Natural killer cell treated with Interleukin-12 subunit alpha and Interleukin-12 subunit beta and Interleukin-15 and Interleukin-18, amount 100 ng/mL, for 72 hours (primary cell): ENCODE results near the gene SUN1. TPM values are rescaled to one million over a fixed set of nuclear protein-coding genes. Genes with fewer than 3 reads are reported as not detected.

ENCODE experiments used
- ATAC-seq, 2 donors: fragments of 150-1000 bp; cut with Tn5 transposase in 1 of 2; sonication (Bioruptor Pico), chemical (Tn5 transposase) in 1 of 2; 2 replicates each; pipeline ENCODE4 v1.10.0; 2021
- DNase-seq: peaks from one replicate; pipeline ENCODE4 v3.0.0; 2022; ENCODE audit warnings: low spot score
- H3K27ac Mint-ChIP-seq, 2 donors: 1 replicate in 1 of 2; 2 replicates in 1 of 2; pipeline ENCODE4 v1.8.0; 2022; ENCODE audit warnings: mixed read lengths in 2 of 2, mild to moderate bottlenecking in 1 of 2, moderate library complexity in 1 of 2
- H3K27me3 Mint-ChIP-seq, 2 donors: 1 replicate in 1 of 2; 2 replicates in 1 of 2; pipeline ENCODE4 v1.8.0; 2022; ENCODE audit warnings: mixed read lengths in 2 of 2
- H3K36me3 Mint-ChIP-seq: one replicate; pipeline ENCODE4 v1.8.0; 2022; ENCODE audit warnings: mixed read lengths
- H3K4me1 Mint-ChIP-seq, 2 donors: 1 replicate in 1 of 2; 2 replicates in 1 of 2; pipeline ENCODE4 v1.8.0; 2022; ENCODE audit warnings: low read depth in 2 of 2, mixed read lengths in 2 of 2, mild to moderate bottlenecking in 1 of 2
- H3K4me3 Mint-ChIP-seq: one replicate; pipeline ENCODE4 v1.8.0; 2022; ENCODE audit warnings: mixed read lengths
- H3K9me3 Mint-ChIP-seq: 2 replicates; pipeline ENCODE4 v1.8.0; 2022; ENCODE audit warnings: mixed read lengths
- total RNA-seq, 2 donors: library from RNA; stranded (reverse); gene quantifications; one replicate each; pipeline ENCODE4 v1.2.3, GENCODE V29; 2022

SUN1 gene, protein sequence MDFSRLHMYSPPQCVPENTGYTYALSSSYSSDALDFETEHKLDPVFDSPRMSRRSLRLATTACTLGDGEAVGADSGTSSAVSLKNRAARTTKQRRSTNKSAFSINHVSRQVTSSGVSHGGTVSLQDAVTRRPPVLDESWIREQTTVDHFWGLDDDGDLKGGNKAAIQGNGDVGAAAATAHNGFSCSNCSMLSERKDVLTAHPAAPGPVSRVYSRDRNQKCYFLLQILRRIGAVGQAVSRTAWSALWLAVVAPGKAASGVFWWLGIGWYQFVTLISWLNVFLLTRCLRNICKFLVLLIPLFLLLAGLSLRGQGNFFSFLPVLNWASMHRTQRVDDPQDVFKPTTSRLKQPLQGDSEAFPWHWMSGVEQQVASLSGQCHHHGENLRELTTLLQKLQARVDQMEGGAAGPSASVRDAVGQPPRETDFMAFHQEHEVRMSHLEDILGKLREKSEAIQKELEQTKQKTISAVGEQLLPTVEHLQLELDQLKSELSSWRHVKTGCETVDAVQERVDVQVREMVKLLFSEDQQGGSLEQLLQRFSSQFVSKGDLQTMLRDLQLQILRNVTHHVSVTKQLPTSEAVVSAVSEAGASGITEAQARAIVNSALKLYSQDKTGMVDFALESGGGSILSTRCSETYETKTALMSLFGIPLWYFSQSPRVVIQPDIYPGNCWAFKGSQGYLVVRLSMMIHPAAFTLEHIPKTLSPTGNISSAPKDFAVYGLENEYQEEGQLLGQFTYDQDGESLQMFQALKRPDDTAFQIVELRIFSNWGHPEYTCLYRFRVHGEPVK
- 10 to 100 TPM; 34.3 to 50.4 TPM for total RNA-seq

DNA sequence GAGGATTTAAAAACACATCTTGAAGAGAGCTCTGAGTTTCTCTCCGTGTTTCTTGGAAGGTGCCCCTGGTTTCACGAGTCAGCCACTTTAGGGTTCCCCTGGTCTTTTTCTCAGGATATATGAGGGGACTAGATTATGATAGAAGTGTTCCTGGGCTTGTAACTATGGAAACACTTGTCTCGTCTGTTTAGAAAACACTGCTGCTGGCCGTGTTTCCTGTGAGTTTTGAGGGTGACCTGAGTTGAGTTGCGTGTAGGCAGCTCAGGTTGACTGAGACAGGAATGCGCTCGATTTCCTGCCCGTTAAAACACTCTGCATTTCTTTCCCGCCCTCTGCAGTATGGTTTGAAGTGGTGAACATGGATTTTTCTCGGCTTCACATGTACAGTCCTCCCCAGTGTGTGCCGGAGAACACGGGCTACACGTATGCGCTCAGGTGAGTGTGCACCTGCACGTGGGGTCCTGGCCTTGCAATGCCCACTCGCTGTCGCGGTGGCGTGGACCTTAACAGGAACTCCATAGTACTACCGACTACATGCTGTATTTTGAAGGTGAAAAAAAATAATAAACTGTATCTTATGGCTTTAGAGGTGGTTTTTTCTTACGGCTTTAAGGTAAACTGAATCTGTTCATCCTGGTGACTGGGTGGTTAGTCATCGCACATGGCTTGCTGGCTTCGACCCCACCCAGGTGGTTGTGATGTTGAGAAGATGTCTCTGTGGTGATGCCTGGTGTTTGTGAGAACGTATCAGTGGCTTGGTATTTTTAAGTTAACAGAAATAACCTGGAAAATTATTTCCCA is at the start of gene SUN1:
Gene SUN1, plus strand, starts transcription at position 310 of the 801 bp plus-strand sequence. Its CDS starts 49 bp downstream, at position 359.
- Mint-ChIP-seq H3K4me1 (peaks cover 28 to 34% of the 10 kb centered on the region in 2 donors), H3K9me3 (no peaks in the 10 kb centered on the region), H3K36me3 (peaks cover 4% of the 10 kb centered on the region), H3K4me3 (peak within 1 kb of the TSS; percentile 53), H3K27me3 (no peaks in the 10 kb centered on the region), H3K27ac (peak within 1 kb of the TSS; percentile 53 to 82)
- ATAC-seq = peak; percentile 48 to 50
- no peak for DNase-seq

DNA sequence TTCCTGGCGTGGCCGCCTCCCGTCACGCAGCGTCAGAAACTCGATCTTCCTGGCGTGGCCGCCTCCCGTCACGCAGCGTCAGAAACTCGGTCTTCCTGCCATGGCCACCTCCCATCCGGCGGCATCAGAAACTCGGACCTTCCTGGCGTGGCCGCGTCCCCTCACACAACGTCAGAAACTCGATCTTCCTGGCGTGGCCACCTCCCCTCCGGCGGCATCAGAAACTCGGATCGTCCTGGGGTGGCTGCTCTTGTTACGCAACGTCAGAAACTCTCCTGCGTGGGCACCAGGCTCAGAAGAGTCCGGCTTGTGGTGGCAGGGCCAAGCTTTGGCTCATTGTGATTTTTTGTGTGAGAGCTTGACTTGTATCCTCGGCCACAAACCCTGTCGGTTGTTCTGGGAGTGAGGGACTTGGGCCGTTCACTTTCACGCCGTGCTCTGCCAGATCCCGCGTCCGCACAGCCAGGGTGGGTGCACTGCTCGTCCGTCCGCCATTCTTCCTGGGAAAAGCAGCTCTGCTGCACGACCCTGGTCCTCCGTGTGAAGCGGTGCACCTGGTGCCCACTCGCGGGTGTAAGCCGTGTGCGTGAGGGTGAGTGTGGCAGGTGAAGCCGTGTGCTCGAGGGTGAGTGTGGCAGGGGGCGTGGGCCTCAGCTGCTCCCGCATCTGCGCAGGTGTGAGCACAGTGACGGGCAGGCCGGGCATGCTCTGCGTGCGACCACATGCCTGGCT is 49.4 kb upstream of the SUN1 start:
- Mint-ChIP-seq H3K36me3 (no peaks in the 10 kb centered on the region), H3K27ac (no peak overlapping the region), H3K4me3 (no peak overlapping the region)

DNA sequence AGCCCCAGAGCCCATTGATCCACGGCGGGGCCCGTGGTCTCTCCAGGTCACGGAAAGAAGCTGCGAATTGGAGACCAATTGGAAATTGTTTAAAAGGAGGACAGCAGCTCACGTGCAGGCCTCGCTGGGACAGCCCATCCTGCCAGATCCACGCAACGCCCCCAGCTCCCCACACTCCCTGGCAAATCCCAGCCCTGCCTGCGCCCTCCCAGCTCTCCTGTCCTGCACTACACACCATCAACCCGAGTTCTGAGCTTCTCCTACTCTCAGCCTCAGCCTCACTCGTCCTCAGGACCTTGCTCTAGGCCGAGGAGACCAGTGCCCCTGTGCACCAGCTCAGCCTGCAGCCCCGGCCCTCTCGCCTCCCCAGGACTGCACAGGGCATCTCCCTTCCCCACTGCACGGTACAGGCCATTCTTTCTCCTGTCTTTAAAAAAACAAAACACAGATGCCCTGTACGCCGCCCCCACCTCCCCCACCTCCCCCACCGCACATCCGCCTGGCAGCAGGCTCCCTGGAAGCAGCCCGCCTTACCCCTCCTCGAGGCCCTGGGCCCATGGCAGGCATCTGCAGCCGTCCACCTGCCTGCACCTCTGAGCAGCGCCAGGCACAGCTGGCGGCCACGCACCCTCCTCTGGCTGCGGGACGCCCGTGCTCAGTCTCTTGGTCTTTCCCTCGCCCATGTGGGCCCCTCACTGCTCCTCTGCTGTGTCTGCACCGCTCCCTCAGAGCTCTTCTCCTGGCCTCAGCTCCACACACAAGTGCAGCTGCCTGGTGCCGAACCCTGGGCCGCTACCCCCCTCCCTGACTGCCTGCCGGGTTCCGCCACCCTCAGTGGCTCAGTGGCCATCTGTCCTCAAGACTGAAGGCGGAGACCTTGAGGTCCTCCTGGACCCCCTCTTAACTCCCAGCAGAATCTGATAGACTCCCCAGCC is 48.5 kb upstream of the SUN1 start:
- Mint-ChIP-seq H3K4me1 (no peaks in the 10 kb centered on the region), H3K27me3 (no peaks in the 10 kb centered on the region), H3K27ac (no peak overlapping the region), H3K4me3 (no peak overlapping the region), H3K9me3 (no peaks in the 10 kb centered on the region), H3K36me3 (peaks cover 3% of the 10 kb centered on the region)
- ATAC-seq (no peak), DNase-seq (no peak)

More for the DNA sequence above, 49.4 kb upstream of the SUN1 start:
- DNase-seq (no peak), ATAC-seq (no peak)
- no peaks in the 10 kb centered on the region for H3K4me1 Mint-ChIP-seq
- no peaks in the 10 kb centered on the region for H3K9me3 Mint-ChIP-seq
- no peaks in the 10 kb centered on the region for H3K27me3 Mint-ChIP-seq

DNA sequence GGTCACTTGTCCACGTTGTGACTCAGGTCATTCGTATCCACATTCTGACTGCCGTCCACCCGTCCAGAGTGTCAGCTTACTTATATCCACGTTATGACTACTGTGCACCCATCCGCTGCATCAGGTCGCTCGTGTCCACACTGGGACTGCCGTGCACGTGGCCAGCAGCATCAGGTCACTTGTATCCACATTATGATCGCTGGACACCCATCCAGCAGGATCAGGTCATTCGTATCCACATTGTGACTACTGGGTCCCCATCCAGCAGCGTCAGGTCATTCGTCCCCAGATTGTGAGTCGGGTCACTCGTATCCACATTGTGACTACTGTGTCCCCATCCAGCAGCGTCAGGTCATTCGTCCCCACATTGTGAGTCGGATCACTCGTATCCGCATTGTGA is 47.3 kb upstream of the SUN1 start:
- no peak for DNase-seq
- no peak for ATAC-seq
- Mint-ChIP-seq H3K36me3 (peaks cover 4% of the 10 kb centered on the region), H3K9me3 (no peaks in the 10 kb centered on the region), H3K4me3 (no peak overlapping the region), H3K4me1 (no peaks in the 10 kb centered on the region), H3K27ac (no peak overlapping the region), H3K27me3 (no peaks in the 10 kb centered on the region)

DNA sequence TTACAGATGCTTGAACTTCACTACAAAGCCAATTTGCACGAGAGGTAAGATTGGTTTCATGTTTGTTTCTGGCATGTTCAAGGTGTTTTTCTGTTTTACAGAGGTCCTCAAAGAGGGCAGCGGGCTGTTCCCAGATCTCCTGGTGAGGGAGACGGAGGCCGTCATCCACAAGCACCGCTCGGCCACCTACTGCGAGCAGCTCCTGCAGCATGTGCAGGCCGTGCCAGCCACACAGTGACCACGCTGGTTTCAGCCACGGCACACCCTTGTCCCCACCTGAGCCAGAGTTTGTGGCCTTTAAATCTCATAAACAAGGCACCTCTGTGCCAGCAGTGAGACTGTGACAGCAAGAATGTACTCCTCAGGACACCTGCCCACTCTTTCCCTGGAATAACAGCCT is 46.9 kb upstream of the SUN1 start:
- Mint-ChIP-seq H3K4me1 (no peaks in the 10 kb centered on the region), H3K9me3 (no peaks in the 10 kb centered on the region), H3K4me3 (no peak overlapping the region), H3K27ac (no peak overlapping the region), H3K27me3 (no peaks in the 10 kb centered on the region), H3K36me3 (peaks cover 4% of the 10 kb centered on the region)
- ATAC-seq = no peak
- DNase-seq = no peak

DNA sequence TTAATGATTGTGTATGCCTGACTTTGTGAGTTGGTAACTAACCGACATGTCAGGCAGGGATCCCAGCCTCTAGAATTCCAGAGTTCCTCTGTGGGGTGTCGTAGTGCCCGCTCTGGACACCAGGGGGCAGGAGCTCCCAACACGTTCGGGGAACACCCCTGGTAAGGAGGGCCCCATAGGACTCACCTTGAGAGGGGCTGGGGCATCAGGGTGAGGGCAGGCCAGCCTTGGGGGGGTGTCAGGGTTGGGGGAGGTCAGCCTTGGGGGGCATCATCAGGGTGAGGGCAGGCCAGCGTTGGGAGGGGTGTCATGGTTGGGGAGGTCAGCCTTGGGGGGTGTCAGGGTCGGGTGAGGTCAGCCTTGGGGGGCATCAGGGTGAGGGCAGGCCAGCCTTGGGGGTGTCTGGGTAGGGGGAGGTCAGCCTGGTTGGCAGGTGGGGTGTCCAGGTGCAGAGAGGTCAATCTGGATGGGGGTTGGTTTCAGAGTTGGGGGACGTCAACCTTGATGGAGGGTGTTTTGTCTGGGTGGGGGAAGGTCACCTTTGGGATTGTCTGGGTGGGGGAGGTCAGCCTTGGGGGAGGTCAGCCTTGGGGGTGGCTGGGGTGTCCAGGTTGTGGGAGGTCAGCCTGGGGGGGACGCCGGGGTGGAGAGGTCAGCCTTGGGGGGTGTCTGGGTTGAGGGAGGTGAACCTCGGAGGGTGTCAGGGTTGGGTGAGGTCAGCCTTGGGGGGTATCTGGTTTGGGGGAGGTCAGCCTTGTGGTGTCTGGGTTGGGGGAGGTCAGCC is 45.6 kb upstream of the SUN1 start:
- no peaks in the 10 kb centered on the region for H3K4me1 Mint-ChIP-seq
- peak in 1 of 2 donors; percentile 65 for ATAC-seq
- H3K27me3 Mint-ChIP-seq = no peaks in the 10 kb centered on the region
- no peak overlapping the region for H3K27ac Mint-ChIP-seq
- H3K9me3 Mint-ChIP-seq = no peaks in the 10 kb centered on the region
- peak; percentile 45 for DNase-seq
- H3K4me3 Mint-ChIP-seq = no peak overlapping the region
- peaks cover 4% of the 10 kb centered on the region for H3K36me3 Mint-ChIP-seq

DNA sequence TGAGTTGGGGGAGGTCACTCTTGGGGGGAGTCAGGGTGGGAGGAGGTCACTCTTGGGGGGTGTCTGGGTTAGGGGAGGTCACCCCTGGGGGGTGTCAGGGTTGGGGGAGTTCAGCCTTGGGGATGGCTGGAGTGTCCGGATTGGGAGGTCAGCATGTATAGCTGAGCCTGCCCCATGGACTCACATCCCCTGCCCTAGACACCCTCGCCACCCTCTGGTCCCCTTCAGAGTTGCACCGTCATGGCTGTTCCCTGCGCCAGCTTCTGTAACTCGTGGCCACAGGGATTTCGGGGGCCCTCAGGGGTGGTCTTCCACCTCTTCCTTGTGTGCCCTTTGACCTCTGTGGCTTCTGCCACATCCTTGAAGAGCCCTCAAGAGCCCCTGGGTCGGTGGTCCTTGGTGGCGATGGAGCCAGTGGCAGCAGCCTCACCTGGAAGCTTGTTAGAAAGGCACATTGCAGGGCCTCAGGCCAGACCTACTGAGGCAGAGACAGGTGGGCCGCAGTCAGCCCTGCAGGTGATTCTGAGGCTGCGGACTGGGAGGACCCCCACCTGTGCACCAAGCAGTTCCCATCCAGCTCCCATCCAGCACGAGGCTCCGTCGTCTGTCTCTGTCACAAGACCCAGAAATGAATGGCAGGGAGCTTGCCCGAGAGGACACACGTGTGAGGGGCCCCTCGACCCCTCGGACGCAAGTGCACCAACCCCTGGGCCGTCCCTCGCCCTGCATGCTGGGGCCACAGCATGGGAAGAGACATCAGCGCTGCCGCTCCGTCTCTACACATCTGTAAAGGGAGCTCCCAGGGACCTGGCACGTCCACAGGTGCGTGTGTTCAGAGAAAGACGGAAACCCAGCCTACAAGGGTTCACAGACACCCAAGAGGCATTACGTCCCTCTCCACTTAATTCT is 44.7 kb upstream of the SUN1 start:
- no peak for ATAC-seq
- no peak overlapping the region for H3K27ac Mint-ChIP-seq
- H3K4me1 Mint-ChIP-seq = no peaks in the 10 kb centered on the region
- H3K9me3 Mint-ChIP-seq = no peaks in the 10 kb centered on the region
- H3K4me3 Mint-ChIP-seq = no peak overlapping the region
- no peaks in the 10 kb centered on the region for H3K27me3 Mint-ChIP-seq
- H3K36me3 Mint-ChIP-seq = peaks cover 4% of the 10 kb centered on the region
- DNase-seq = peak; percentile 42

DNA sequence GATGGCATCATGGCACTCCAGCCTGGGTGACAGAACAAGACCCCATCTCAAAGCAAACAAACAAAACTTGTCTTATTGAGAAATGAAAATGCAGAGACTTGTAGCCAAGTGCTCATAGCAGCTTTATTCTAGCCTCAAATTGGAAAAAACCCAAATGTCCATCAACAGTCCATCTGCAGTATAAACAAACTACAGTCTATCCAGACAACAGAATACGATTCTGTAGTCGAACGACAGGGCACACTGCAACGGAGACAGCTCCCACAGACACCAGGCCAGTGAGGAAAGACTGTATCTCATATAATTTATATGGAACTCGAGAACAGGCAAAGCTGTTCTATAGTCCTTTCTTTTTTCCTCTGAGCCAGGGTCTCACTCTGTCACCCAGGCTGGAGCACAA is 40.8 kb upstream of the SUN1 start:
- H3K36me3 Mint-ChIP-seq = peaks cover 4% of the 10 kb centered on the region
- no peaks in the 10 kb centered on the region for H3K9me3 Mint-ChIP-seq
- H3K27ac Mint-ChIP-seq = no peak overlapping the region
- H3K27me3 Mint-ChIP-seq = no peaks in the 10 kb centered on the region
- ATAC-seq (no peak), DNase-seq (peak; percentile 5)
- H3K4me3 Mint-ChIP-seq = no peak overlapping the region
- H3K4me1 Mint-ChIP-seq = no peaks in the 10 kb centered on the region

DNA sequence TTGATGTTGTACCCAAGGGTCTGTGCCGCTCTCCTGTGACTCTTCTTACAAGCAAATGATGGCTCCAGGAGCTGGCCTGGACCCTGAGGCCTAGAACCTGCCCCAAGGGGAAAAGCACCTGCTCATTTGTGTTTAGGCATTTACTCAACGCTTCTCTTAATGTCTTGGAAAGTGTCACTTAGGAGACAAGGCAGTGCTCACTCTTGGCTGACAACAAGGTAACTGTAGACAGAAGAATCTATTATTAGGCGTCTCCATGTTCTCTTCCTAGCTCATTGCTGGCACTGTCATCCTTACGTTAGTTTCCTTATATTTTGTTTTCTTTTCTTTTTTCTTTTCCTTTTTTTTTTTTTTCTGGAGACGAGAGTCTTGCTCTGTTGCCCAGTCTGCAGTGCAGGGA is 38.1 kb upstream of the SUN1 start:
- ATAC-seq (no peak), DNase-seq (peak; percentile 1)
- no peak overlapping the region for H3K4me3 Mint-ChIP-seq
- H3K9me3 Mint-ChIP-seq = no peaks in the 10 kb centered on the region
- H3K4me1 Mint-ChIP-seq = no peaks in the 10 kb centered on the region
- no peaks in the 10 kb centered on the region for H3K36me3 Mint-ChIP-seq
- H3K27me3 Mint-ChIP-seq = no peaks in the 10 kb centered on the region
- H3K27ac Mint-ChIP-seq = no peak overlapping the region

DNA sequence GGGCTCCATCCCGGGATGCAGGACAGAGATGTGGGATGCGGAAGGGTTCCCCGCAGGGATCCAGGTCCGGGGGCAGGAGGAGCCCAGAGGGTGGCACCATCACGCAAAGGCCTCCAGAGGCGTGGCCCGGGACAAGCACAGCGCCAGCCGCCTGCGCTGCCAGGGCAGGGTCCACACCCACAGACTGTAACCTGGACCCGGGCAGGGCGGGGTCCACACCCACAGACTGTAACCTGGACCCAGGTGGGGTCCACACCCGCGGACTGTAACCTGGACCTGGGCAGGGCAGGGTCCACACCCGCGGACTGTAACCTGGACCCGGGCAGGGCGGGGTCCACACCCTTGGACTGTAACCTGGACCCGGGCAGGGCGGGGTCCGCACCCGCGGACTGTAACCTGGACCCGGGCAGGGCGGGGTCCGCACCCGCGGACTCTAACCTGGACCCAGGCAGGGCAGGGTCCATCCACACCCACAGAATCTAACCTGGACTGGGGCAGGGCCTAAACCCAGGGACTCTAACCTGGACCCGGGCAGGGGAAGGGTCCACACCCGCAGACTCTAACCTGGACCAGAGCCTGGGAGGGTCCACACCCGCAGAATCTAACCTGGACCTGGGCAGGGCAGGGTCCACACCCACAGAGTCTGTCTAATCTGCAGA is 37.5 kb upstream of the SUN1 start:
- Mint-ChIP-seq H3K9me3 (no peaks in the 10 kb centered on the region), H3K36me3 (no peaks in the 10 kb centered on the region), H3K27ac (no peak overlapping the region), H3K27me3 (no peaks in the 10 kb centered on the region), H3K4me1 (no peaks in the 10 kb centered on the region), H3K4me3 (no peak overlapping the region)
- ATAC-seq (peak in 1 of 2 donors; percentile 36), DNase-seq (peak; percentile 59)
